ENCODE results near the gene HSP90AA1.

- TF ChIP-seq RFX5 (IDR thresholded peaks at IDR 0.05; ENCODE audit: borderline replicate concordance, low read depth, low read length): no peak
- TF ChIP-seq, protein P1, sequence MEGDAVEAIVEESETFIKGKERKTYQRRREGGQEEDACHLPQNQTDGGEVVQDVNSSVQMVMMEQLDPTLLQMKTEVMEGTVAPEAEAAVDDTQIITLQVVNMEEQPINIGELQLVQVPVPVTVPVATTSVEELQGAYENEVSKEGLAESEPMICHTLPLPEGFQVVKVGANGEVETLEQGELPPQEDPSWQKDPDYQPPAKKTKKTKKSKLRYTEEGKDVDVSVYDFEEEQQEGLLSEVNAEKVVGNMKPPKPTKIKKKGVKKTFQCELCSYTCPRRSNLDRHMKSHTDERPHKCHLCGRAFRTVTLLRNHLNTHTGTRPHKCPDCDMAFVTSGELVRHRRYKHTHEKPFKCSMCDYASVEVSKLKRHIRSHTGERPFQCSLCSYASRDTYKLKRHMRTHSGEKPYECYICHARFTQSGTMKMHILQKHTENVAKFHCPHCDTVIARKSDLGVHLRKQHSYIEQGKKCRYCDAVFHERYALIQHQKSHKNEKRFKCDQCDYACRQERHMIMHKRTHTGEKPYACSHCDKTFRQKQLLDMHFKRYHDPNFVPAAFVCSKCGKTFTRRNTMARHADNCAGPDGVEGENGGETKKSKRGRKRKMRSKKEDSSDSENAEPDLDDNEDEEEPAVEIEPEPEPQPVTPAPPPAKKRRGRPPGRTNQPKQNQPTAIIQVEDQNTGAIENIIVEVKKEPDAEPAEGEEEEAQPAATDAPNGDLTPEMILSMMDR (IDR thresholded peaks at IDR 0.05; ENCODE audit: control extremely low read depth in 1 of 3, insufficient read depth in 1 of 3, low read depth in 1 of 3, low read length in 3 of 3): no peak
Measured at GRCh38 chr14:102033241-102033640, 53.6 kb downstream of the HSP90AA1 start.

Measured in H1 (cell line).